Liver (tissue), 3 donors: ENCODE results near the gene SEPTIN1.

Source experiments
- CTCF ChIP-seq: fragments of 150-350 bp; IDR thresholded peaks from 2 replicates; pipeline ENCODE4 v1.5.1; 2017; ENCODE audit warnings: improper control_type of control experiment, low read depth, low read length; ENCODE audit not compliant: missing input control
- EGR1 ChIP-seq, 2 donors: IDR thresholded peaks; 2 replicates each; pipeline ENCODE4 v1.6.1; 2016 to 2018; ENCODE audit warnings: antibody characterized with exemption in 2 of 2, low read depth in 2 of 2
- FOXA1 ChIP-seq: IDR thresholded peaks from 2 replicates; pipeline ENCODE4 v1.6.1; 2016; ENCODE audit warnings: antibody characterized with exemption
- MAX ChIP-seq: IDR thresholded peaks from 2 replicates; pipeline ENCODE4 v1.6.1; 2016; ENCODE audit warnings: antibody characterized with exemption
- RAD21 ChIP-seq, 2 donors: IDR thresholded peaks; 2 replicates each; pipeline ENCODE4 v1.6.1; 2016; ENCODE audit warnings: antibody characterized with exemption in 2 of 2, mild to moderate bottlenecking in 2 of 2
- RXRA ChIP-seq, 2 donors: IDR thresholded peaks; 2 replicates each; pipeline ENCODE4 v1.6.1; 2017 to 2018; ENCODE audit warnings: antibody characterized with exemption in 2 of 2, mild to moderate bottlenecking in 1 of 2
- SP1 ChIP-seq: IDR thresholded peaks from 2 replicates; pipeline ENCODE4 v1.6.1; 2018; ENCODE audit warnings: antibody characterized with exemption, mild to moderate bottlenecking
- TAF1 ChIP-seq: conservative IDR thresholded peaks from 2 replicates; pipeline ENCODE4 v1.6.1; 2016; ENCODE audit warnings: antibody characterized with exemption, mild to moderate bottlenecking
- YY1 ChIP-seq: IDR thresholded peaks from 2 replicates; pipeline ENCODE4 v1.6.1; 2016; ENCODE audit warnings: antibody characterized with exemption, mild to moderate bottlenecking
- TF ChIP-seq, protein P1 (sequence below): IDR thresholded peaks from 2 replicates; pipeline ENCODE4 v1.6.1; 2016; ENCODE audit warnings: antibody characterized with exemption, mild to moderate bottlenecking
- TF ChIP-seq, protein P2 (sequence below): IDR thresholded peaks from 2 replicates; pipeline ENCODE4 v1.6.1; 2016; ENCODE audit warnings: antibody characterized with exemption
- donor health status: healthy.
- donor health status: healthy.

GRCh38 chr16:30383521-30383920 is 1.2 kb upstream of the SEPTIN1 start:
- TF ChIP-seq YY1: no peak
- TF ChIP-seq CTCF: no peak
- TF ChIP-seq RXRA (IDR thresholded peaks at IDR 0.05): no peak
- no peak for TF ChIP-seq MAX
- TF ChIP-seq EGR1 (IDR thresholded peaks at IDR 0.05; ENCODE audit: low read depth in 2 of 2): no peak
- TF ChIP-seq, protein P1, sequence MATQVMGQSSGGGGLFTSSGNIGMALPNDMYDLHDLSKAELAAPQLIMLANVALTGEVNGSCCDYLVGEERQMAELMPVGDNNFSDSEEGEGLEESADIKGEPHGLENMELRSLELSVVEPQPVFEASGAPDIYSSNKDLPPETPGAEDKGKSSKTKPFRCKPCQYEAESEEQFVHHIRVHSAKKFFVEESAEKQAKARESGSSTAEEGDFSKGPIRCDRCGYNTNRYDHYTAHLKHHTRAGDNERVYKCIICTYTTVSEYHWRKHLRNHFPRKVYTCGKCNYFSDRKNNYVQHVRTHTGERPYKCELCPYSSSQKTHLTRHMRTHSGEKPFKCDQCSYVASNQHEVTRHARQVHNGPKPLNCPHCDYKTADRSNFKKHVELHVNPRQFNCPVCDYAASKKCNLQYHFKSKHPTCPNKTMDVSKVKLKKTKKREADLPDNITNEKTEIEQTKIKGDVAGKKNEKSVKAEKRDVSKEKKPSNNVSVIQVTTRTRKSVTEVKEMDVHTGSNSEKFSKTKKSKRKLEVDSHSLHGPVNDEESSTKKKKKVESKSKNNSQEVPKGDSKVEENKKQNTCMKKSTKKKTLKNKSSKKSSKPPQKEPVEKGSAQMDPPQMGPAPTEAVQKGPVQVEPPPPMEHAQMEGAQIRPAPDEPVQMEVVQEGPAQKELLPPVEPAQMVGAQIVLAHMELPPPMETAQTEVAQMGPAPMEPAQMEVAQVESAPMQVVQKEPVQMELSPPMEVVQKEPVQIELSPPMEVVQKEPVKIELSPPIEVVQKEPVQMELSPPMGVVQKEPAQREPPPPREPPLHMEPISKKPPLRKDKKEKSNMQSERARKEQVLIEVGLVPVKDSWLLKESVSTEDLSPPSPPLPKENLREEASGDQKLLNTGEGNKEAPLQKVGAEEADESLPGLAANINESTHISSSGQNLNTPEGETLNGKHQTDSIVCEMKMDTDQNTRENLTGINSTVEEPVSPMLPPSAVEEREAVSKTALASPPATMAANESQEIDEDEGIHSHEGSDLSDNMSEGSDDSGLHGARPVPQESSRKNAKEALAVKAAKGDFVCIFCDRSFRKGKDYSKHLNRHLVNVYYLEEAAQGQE: no peak
- TF ChIP-seq, protein P2, sequence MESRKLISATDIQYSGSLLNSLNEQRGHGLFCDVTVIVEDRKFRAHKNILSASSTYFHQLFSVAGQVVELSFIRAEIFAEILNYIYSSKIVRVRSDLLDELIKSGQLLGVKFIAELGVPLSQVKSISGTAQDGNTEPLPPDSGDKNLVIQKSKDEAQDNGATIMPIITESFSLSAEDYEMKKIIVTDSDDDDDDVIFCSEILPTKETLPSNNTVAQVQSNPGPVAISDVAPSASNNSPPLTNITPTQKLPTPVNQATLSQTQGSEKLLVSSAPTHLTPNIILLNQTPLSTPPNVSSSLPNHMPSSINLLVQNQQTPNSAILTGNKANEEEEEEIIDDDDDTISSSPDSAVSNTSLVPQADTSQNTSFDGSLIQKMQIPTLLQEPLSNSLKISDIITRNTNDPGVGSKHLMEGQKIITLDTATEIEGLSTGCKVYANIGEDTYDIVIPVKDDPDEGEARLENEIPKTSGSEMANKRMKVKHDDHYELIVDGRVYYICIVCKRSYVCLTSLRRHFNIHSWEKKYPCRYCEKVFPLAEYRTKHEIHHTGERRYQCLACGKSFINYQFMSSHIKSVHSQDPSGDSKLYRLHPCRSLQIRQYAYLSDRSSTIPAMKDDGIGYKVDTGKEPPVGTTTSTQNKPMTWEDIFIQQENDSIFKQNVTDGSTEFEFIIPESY: no peak
- no peak for TF ChIP-seq TAF1
- TF ChIP-seq SP1: no peak
- no peak for TF ChIP-seq RAD21 (IDR thresholded peaks at IDR 0.05)
- no peak for TF ChIP-seq FOXA1
